Activated CD8-positive, alpha-beta T cell treated with anti-CD3 and anti-CD28 coated beads for 36 hours (primary cell): ENCODE measurements around the gene ALDH8A1. TPM values are rescaled to one million over a fixed set of nuclear protein-coding genes. Genes with fewer than 3 reads are reported as not detected.

Experiments
- ATAC-seq: fragments of 200-7000 bp; cut with Tn5 transposase; one replicate; pipeline ENCODE4 v1.10.0; 2021; ENCODE audit warnings: mild to moderate bottlenecking, moderate library complexity
- CTCF ChIA-PET: fragments of 350-600 bp; sonication (Branson Sonifier 250); formaldehyde crosslinking; loops from one replicate; lab custom pipeline; 2021; ENCODE audit warnings: antibody characterized with exemption; lab: Charles Lee
- POLR2A ChIA-PET: fragments of 350-600 bp; sonication (Branson Sonifier 250); formaldehyde crosslinking; loops from one replicate; lab custom pipeline; 2021; ENCODE audit warnings: antibody characterized with exemption; lab: Charles Lee
- DNase-seq: peaks from one replicate; pipeline ENCODE4 v3.0.0-alpha.2; 2020
- H3K27ac Mint-ChIP-seq: one replicate; pipeline ENCODE4 v1.8.0; 2021; ENCODE audit warnings: mild to moderate bottlenecking, mixed read lengths
- H3K27me3 Mint-ChIP-seq: one replicate; pipeline ENCODE4 v1.8.0; 2021; ENCODE audit warnings: mixed read lengths
- H3K36me3 Mint-ChIP-seq: one replicate; pipeline ENCODE4 v1.8.0; 2021; ENCODE audit warnings: low read depth, mixed read lengths
- H3K4me1 Mint-ChIP-seq: one replicate; pipeline ENCODE4 v1.8.0; 2021; ENCODE audit warnings: low read depth, mixed read lengths
- H3K4me3 Mint-ChIP-seq: one replicate; pipeline ENCODE4 v1.8.0; 2021; ENCODE audit warnings: mild to moderate bottlenecking, moderate library complexity, mixed read lengths
- H3K9me3 Mint-ChIP-seq: one replicate; pipeline ENCODE4 v1.8.0; 2021; ENCODE audit warnings: mixed read lengths
- CTCF ChIP-seq: fragments of 200-600 bp; IDR thresholded peaks from one replicate; pipeline ENCODE4 v1.8.0; 2022; ENCODE audit warnings: antibody characterized with exemption, mild to moderate bottlenecking
- intact Hi-C: fragments of 100-400 bp; cut with micrococcal nuclease; formaldehyde crosslinking; loops from one replicate; pipeline ENCODE4 v1.10.0; 2022
- total RNA-seq, 2 experiments: library from RNA; stranded (reverse); gene quantifications; one replicate each; pipeline ENCODE4 v1.2.3, GENCODE V29; 2021

ALDH8A1 gene
- total RNA-seq, 2 experiments from 2014 or later, result 1.2 to 1.6 TPM

DNA sequence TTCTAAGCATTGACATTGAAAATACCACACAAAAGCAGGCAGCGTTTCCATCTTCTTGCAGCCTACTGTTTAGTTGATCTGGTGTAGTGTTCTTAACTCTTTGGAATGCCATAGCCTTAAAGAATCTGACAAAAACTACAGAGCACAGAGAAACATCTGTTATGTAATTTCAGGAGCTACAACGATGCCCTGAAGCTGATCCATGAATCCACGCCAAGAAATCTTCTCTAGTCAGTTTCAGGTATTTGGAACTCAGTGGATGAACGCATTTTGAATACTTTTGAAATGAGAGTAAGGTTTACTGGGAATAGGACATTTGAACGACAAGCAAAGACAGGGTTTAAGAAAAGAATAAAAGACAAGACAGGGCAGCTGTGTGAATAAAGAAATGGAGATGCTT, 17.8 kb downstream of the ALDH8A1 start:
- no peak for ATAC-seq
- intact Hi-C loops, result no loop called here
- POLR2A ChIA-PET, result no interaction called here
- CTCF ChIA-PET, result interaction anchor here (1.0 to 1.2 kb wide), 2 partner anchors 8 to 808 kb away, joined by 3 to 6 read pairs; no protein-coding TSS in a partner anchor
- no peak overlapping the region for H3K27ac Mint-ChIP-seq
- H3K4me1 Mint-ChIP-seq, result peaks cover 6% of the 10 kb centered on the region
- no peaks in the 10 kb centered on the region for H3K9me3 Mint-ChIP-seq
- no peaks in the 10 kb centered on the region for H3K36me3 Mint-ChIP-seq
- DNase-seq, result no peak
- H3K27me3 Mint-ChIP-seq, result no peaks in the 10 kb centered on the region
- no peak overlapping the region for H3K4me3 Mint-ChIP-seq
- TF ChIP-seq CTCF, result no peak

DNA sequence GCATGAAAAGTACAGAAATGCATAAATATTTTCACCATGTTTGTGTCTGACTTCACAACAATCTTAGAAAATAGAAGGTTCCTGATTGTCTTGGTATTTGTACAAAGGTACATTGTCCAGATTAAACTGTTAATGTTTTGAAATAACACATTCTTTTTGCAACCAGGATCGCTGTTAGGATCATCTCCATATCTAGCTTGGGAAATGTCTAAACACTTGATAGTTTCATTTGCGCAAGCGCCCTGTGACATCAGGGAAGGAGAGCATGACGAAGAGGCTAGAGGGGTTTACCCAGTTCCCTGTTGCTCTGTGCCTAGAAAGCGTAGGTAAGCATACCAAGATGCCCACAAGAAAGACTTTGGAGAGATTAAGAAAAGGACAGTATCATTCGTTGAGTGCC, 19.4 kb downstream of the ALDH8A1 start:
- H3K9me3 Mint-ChIP-seq, result no peaks in the 10 kb centered on the region
- ATAC-seq, result no peak
- CTCF ChIA-PET, result interaction anchor here (3.0 kb wide), 1 partner anchor 10 kb away, joined by 14 read pairs; no protein-coding TSS in a partner anchor

DNA sequence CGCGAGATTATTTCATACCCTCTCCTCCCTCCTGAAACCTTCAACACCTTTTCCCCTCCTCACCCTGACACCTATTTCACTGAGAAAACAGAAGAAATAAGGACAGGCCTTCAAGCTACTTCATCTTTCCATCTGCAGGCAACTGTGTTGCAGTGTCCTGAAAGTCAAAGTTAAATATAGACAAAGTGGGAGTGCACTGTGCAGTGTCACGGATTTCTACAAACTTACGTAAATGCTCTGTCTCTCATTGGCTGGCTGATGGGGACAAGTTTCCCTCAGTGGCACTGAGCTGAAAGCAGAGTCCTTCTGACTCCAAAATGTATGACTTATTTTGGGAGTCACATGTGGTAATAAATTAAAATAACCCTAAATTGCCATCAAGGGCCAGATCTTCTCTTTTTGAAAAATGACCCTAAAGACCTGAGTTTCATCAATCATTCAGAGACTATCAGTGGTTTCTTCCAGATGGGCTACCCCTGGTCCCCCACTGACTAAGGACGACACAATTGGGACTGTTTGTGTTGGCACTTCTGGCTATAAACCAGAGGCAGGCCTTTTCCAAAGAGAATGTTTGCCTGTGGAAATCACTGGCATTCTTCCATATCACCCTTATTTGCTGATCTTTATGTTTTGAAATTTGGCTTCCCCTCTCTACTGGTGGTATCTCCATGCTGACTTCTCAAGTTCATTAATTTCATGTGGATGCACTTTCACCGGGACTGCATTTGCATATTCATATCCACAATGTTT, 21.6 kb downstream of the ALDH8A1 start:
- ATAC-seq, result no peak
- intact Hi-C loops, result no loop called here
- Mint-ChIP-seq H3K36me3 (no peaks in the 10 kb centered on the region), H3K27me3 (no peaks in the 10 kb centered on the region), H3K4me3 (no peak overlapping the region), H3K4me1 (no peaks in the 10 kb centered on the region), H3K27ac (no peak overlapping the region), H3K9me3 (no peaks in the 10 kb centered on the region)
- DNase-seq, result no peak
- ChIA-PET POLR2A (no interaction called here), CTCF (interaction anchor here (3.0 to 3.5 kb wide), 2 partner anchors 12 kb away, joined by 14 to 15 read pairs; no protein-coding TSS in a partner anchor)
- no peak for TF ChIP-seq CTCF

More for the DNA sequence above, 19.4 kb downstream of the ALDH8A1 start:
- TF ChIP-seq CTCF, result no peak
- Mint-ChIP-seq H3K4me3 (no peak overlapping the region), H3K36me3 (no peaks in the 10 kb centered on the region), H3K27ac (no peak overlapping the region), H3K27me3 (no peaks in the 10 kb centered on the region), H3K4me1 (no peaks in the 10 kb centered on the region)
- intact Hi-C loops, result no loop called here
- DNase-seq, result no peak
- POLR2A ChIA-PET, result no interaction called here

DNA sequence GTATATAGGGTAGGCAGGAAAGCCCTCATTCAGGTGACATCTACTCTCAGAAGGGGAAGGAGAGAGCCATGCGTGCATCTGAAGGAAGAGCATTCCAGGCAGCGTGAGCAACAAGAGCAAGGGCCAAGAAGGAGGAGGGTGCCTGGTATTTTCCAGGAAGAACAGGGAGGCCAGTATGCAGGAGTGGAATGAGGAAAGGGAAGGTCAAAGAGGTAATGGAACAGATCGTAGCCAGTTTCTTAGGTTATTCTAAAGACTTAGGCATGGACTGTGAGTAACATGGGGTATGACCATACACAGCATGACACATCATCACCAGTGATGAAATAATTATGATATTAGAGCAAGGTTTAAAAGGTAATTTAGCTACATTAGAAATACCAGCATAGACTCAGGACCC, 24.1 kb downstream of the ALDH8A1 start:
- ATAC-seq, result no peak
- no peak overlapping the region for H3K27ac Mint-ChIP-seq
- ChIA-PET POLR2A (no interaction called here), CTCF (interaction anchor here (0.6 to 3.5 kb wide), 2 partner anchors 15 to 23 kb away, joined by 4 to 15 read pairs; no protein-coding TSS in a partner anchor)
- intact Hi-C loops, result no loop called here
- H3K27me3 Mint-ChIP-seq, result no peaks in the 10 kb centered on the region
- H3K4me1 Mint-ChIP-seq, result no peaks in the 10 kb centered on the region
- no peak for DNase-seq
- no peak overlapping the region for H3K4me3 Mint-ChIP-seq
- no peaks in the 10 kb centered on the region for H3K36me3 Mint-ChIP-seq
- no peak for TF ChIP-seq CTCF
- no peaks in the 10 kb centered on the region for H3K9me3 Mint-ChIP-seq

DNA sequence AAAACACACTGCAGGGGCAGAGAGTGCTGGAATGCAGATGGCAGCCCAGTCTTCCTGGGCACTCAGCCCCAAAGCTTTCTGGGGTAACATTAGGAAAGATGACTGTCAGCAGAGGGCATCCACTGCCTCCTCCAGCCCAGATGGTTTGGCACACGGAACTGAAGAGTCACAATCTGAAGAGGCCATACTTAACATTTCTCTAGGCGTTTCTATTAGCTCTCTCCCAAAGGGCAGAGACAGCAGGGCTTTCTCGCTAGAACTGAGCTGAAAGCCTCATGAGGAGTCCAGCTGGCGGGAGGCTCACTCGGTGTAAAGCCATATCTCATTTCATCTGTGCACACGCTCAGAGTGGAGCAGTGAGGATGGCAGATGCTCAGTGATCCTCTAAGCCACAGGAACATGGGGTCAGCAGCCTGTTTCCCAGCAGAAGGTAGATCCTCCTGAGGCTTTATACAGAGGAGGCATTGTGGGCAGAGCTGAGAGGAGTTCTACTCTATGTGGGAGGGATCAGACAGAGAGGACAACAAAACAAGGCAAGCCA, 28.1 kb downstream of the ALDH8A1 start:
- no peak for ATAC-seq
- no peak for DNase-seq
- H3K27ac Mint-ChIP-seq, result no peak overlapping the region
- H3K36me3 Mint-ChIP-seq, result peaks cover 3% of the 10 kb centered on the region
- no peak overlapping the region for H3K4me3 Mint-ChIP-seq
- H3K9me3 Mint-ChIP-seq, result no peaks in the 10 kb centered on the region
- no peak for TF ChIP-seq CTCF
- POLR2A ChIA-PET, result no interaction called here
- H3K4me1 Mint-ChIP-seq, result no peaks in the 10 kb centered on the region
- H3K27me3 Mint-ChIP-seq, result no peaks in the 10 kb centered on the region
- intact Hi-C loops, result no loop called here
- CTCF ChIA-PET, result interaction anchor here (2.9 kb wide), 1 partner anchor 19 kb away, joined by 11 read pairs; no protein-coding TSS in a partner anchor
